GM06990 (cell line): ENCODE results near the gene AMN.

ENCODE experiments used
- DNase-seq: peaks from one replicate; pipeline ENCODE4 v3.0.0-alpha.2; 2011; ENCODE audit not compliant: insufficient read length; ENCODE audit errors: extremely low read depth
- H3K27me3 ChIP-seq: replicated peaks from 2 replicates; pipeline ENCODE4 v1.6.0; 2011; ENCODE audit warnings: low read length; ENCODE audit not compliant: control insufficient read depth, insufficient read depth
- H3K36me3 ChIP-seq: 2 replicates; pipeline ENCODE4 v1.5.1; 2011; ENCODE audit warnings: low read length; ENCODE audit not compliant: control insufficient read depth, insufficient read depth
- H3K4me3 ChIP-seq: replicated peaks from 2 replicates; pipeline ENCODE4 v1.5.1; 2011; ENCODE audit warnings: low read depth, mild to moderate bottlenecking, control low read depth, low read length
- CTCF ChIP-seq: IDR thresholded peaks from 2 replicates; pipeline ENCODE4 v1.5.1; 2011; ENCODE audit warnings: low read length, control low read depth, mild to moderate bottlenecking, inconsistent platforms; ENCODE audit not compliant: insufficient read depth, poor library complexity, severe bottlenecking

AMN gene

DNA sequence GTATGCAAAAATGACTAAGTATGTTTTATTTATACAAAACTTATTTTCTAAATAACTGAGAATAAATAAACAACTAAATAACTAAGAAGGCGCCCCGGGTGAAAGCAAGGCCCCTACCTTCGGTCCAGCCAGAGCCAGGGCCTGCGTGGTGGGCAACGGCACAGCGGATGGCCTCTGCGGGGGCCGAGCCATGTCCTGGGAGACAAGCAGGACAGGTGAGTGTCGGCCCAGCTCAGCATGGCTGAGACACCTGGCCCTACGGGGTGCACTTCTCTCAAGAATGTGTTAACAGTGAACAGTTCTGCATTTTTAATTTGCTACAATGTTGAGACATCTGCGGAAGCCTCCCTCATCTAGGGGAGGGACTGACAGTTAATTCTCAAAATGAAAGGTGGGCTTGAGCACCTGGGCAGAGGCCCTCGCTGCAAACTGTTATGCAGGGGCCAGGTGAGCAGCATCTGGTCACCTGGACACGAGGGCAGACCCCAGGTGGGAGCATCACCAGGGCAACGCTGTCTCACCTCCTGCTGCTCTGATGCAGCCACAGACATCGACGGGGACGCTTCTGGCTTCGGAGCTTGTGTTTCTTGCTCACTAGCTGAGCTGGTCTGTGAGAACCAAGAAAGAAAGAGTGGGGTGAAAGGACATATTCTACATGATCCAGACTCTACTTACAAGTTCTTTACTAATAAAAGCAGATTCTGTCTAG is 31.8 kb downstream of the AMN start:
- TF ChIP-seq CTCF = no peak
- no peak for DNase-seq
- Histone ChIP-seq H3K4me3 (no peak overlapping the region), H3K27me3 (no peaks in the 10 kb centered on the region), H3K36me3 (peaks cover 9% of the 10 kb centered on the region)

DNA sequence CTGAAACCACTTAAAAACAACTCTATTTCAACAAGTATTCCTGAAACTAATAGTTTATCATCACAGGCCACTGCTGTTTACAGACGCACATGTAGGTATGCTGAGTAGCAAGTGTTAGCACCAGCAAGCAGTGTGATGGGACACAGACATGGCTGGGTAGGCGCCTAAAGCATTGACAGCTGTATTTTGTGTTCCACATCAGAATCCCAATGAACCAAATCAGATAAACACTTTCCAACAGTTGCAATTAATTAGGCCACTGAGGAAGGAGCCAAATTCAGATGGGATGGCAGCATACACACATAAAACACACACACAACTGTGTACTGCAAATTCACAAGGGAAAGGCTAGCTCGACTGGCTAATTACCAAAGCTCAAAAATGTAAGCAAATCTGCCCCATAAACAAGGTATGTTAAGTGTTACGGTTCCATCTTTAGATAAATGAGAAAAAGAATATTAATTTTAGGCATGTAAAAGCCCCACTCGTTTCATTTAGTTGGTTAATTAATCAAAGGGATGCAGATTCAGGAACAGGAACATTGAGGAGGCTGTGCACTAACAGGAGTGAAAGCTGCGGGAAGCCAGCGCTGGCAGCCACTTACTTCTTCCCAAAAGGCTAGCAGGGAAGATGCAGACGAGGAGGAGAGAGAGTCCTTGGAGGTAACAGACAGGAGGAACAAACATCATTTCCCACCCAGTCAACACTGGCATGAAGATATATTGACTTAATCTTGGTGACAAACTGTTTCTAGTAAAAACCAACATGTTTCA is 33.4 kb downstream of the AMN start:
- no peak for TF ChIP-seq CTCF
- H3K27me3 ChIP-seq = no peaks in the 10 kb centered on the region
- no peak for DNase-seq
- no peak overlapping the region for H3K4me3 ChIP-seq
- peaks cover 5% of the 10 kb centered on the region for H3K36me3 ChIP-seq

GRCh38 chr14:102957222-102957621 is 34.8 kb downstream of the AMN start:
- no peak for DNase-seq
- no peak for TF ChIP-seq CTCF
- Histone ChIP-seq H3K4me3 (no peak overlapping the region), H3K36me3 (peaks cover 5% of the 10 kb centered on the region), H3K27me3 (no peaks in the 10 kb centered on the region)

DNA sequence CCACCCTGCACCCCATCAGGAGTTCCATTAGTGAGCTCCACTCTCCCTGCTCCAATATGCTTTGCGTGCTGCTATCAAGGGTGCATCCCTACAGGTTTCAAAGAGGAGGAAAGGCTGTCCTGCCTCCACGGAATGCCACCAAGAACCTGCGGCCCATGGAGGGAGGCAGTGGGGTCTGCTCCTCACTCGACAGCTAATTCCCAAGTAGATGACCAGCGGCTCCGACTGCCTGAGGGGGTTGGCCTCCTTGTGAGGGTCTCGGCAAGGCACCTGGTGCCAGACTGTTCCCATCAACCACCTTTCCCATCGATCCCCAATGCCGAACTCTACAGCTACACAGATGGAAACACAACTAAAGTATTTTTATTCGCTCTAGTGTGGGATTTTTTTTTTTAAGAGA is 36.0 kb downstream of the AMN start:
- no peak for TF ChIP-seq CTCF
- Histone ChIP-seq H3K27me3 (no peaks in the 10 kb centered on the region), H3K36me3 (peaks cover 6% of the 10 kb centered on the region), H3K4me3 (no peak overlapping the region)
- DNase-seq = no peak

- no peak for DNase-seq
- H3K36me3 ChIP-seq = peaks cover 9% of the 10 kb centered on the region
- no peaks in the 10 kb centered on the region for H3K27me3 ChIP-seq
- TF ChIP-seq CTCF = no peak
- H3K4me3 ChIP-seq = no peak overlapping the region
These were observed 39.7 kb downstream of the AMN start for GRCh38 chr14:102962111-102962627.
